DMS114 treated with DMSO at 0.1 percent for 48 hours (cell line): Measurements from ENCODE around the gene ARFGAP3.

Experiments used
- DNase-seq: peaks from one replicate; lab custom pipeline; 2025; ENCODE audit not compliant: unreplicated experiment; lab: John Stamatoyannopoulos, UW

ARFGAP3 gene

DNA sequence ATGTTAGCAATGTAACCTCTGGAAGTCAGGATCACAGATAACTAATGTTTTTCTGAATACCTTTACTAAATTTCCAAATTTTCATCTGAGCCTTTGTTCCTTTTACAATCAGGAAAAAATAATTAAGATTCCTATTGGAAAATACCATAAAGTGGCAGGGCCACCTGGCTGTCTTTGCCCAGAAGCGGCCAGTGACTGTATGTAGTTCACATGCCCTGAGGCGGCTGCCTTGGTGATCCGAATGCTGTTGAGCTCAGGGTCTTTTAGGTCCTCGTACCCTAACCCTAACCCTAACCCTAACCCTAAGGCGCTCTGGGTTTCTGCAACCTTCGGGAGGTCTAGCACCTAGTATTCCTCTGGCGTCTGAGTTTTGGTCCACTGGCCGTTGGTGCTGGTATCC lies 8.5 kb upstream of the ARFGAP3 start:
- DNase-seq = no peak

DNA sequence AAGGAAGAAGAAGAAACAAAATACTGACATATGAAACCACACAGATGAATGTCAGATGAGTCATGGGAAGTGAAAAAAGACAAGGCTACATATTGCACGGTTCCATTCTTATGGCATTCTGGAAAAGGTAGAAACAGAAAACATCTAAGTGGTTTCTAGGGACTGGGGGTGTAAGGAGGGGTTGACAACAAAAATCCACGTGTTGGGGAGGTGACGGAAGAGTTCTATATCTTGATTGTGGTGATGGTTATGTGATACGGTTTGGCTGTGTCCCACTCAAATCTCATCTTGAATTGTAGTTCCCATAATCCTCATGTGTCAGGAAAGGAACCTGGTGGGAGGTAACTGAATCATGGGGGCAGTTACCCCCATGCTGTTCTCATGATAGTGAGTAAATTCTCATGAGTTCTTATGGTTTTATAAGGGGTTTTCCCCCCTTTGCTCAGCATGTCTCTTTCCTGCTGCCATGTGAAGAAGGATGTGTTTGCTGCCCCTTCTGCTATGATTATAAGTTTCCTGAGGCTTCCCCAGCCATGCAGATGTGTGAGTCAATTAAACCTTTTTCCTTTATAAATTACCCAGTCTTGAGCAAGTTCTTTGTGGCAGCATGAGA lies 6.4 kb upstream of the ARFGAP3 start:
- DNase-seq = no peak

DNA sequence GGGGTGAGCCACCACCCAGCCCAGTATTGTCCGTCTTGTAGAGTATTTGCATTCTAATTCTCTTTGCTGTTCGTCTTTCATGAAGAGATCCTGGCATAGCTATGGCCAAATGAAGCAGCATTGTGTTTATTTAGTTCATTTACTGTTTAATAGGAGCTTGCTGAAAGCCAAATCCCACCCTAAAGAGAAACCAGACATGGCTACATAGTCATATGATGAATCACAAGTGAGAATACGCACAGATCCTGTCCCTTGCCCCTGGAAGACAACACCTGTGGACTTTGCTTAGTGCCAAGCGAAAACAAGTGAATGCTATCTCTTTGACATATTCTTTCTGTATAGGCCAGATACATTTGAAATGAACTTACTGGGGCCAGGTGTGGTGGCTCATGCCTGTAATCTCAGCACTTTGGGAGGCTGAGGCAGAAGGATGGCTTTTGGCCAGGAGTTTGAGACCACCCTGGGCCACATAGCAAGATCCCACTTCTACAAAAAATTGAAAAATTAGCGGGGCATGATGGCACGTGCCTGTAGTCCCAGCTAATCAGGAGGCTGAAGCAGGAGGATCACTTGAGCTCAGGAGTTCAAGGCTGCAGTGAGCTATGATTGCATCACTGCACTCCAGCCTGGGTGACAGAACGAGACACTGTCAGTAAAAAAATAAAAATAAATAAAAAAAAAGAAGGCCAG lies 5.1 kb upstream of the ARFGAP3 start:
- no peak for DNase-seq

DNA sequence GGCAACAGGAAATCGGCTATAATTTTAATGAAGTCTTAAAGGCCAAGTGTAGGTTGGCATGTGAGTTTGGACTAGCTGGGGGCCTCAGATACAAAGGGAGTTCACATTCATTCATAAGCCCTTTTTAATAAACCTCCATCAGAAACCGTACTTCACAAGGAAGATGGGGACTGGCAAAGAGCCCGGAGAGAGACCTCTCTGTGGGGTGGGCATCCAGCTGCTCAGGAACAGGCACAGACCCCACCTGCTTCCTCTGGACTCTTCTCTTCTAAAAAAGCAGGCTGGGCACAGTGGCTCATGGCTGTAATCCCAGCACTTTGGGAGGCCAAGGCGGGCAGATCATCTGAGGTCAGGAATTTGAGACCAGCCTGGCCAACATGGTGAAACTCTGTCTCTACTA lies 3.9 kb upstream of the ARFGAP3 start:
- DNase-seq = no peak

DNA sequence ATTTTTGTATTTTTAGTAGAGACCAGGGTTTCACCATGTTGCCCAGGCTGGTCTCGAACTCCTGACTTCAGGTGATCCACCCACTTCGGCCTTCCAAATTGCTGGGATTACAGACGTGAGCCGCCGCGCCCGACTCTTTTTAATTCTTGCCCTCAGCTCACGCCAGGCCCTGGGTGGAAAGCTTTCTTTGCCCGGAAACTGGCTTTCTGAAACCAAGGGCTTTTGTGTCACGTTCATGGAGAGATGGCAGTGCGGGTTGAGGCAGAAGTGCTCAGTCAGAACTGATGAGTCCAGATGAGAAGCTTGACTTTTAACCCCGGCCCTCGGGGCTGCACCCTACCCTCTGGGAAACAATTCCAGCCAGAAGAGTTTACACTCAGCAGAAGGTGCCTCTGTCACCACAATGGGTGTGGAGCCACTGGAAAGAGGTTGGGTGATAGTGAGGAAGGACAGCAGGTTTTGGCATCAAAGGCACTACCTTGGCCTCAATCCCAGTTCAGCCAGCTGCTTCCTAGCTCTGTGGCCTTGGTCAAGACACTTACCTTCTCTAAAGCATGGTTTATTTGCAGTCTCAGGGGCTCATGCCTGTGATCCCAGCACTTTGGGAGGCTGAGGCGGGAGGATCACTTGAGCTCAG lies 890 bp upstream of the ARFGAP3 start:
- DNase-seq = no peak

DNA sequence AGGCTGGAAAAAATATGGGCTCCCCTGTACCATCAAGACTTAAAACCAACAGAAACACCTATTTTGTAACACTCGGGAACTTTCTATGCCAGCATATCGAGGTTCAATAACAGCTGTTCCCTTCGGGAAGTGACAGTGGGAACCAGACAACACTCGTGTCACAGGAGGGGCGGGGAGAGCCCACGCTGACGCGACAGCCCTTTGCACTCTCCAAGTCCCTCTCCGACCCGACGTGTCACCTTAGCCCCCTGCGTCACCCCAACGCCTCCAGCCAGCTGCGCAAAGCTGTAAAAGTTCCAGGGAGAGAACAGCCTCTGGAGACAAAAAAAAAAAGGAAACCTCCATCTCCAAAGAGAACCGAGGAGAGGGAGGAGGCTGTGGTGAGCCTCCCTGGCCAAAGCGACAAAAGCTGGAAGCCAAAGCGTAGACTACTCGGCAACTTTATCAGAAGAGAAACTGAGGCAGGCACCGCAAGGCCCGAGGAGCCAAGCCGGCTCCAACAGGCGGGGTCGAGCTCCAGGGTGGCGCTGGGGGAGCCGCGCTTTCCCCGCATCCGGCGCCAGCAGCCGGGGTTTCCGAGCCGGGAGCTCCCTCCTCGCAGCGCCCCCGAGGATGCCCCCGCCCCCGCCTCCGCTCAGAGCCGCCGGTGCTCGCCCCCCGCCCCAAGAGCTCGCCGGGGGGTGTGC lies 751 bp downstream of the ARFGAP3 start:
- DNase-seq = no peak

DNA sequence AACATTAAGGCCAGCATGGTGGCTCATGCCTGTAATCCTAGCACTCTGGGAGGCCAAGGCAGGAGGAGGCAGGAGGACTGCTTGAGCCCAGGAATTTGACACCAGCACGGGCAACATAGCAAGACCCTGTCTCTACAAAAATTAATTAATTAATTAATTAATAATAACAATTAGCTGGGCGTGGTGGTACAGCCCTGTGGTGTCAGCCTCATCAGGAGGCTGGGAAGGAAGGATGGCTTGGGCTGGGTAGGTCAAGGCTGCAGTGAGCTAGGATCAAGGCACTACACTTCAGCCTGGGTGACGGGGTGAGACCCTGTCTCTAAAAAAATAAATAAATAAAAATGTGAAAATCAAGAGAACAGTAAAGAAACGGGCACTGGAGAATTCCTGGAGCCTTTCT lies 1.4 kb downstream of the ARFGAP3 start:
- DNase-seq = no peak

DNA sequence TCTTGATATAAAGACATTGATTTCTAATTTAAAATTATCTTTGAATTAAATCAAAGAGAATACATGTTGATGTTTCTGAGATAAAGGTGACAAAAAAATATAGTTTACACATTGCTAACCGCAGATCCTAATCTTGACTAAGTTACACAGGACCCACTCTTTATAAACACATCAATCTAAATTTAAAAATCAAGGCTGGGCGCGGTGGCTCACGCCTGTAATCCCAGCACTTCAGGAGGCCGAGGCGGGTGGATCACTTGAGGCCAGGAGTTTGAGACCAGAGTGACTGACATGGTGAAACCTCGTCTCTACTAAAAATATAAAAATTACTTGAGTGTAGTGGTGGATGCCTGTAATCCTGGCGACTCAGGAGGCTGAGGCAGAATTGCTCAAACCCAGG lies 1.9 kb downstream of the ARFGAP3 start:
- DNase-seq = no peak

DNA sequence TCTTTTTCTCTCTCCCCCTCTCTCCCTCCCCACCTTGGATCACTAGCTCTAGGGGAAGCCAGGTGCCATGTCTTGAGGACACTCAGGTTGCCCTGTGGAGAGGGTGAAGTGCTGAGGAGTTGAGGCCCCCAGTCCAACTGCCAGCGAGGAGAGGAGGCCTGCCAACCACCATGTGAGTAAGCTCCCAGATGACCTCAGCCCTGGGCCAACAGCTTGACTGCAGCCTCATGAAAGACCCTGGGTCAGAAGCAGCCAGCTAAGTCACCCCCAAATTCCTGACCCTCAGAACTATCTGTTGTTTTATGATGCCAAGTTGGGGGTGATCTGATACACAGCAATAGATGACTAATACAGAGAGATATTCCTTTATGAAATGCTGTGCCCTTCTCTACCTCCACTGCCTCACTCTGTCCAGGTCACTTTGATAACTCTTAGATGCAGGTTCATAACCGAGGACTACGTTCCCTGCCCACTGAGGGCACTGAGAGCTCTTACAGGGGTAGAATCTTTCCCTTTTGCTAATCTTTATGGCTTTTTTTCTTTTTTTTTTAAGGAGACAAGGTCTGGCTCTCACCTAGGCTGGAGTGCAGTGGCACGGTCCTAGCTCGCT lies 8.0 kb downstream of the ARFGAP3 start:
- DNase-seq = no peak

DNA sequence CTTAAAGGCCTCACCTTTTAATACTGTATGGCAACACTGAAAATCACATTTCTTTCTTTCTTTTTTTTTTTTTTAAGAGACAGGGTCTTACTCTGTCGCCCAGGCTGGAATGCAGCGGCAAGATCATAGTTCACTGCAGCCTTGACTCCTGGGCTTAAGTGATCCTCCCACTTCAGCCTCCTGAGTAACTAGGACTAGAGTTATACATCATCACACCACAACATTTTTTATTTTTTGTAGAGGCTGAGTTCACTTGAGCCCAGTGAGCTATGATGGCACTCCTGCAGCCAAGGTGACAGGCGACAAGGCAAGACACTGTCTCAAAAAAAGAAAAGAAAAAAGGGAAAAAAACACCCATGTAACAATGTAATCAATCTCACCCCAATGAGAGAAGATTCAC lies 10.0 kb downstream of the ARFGAP3 start:
- no peak for DNase-seq

DNA sequence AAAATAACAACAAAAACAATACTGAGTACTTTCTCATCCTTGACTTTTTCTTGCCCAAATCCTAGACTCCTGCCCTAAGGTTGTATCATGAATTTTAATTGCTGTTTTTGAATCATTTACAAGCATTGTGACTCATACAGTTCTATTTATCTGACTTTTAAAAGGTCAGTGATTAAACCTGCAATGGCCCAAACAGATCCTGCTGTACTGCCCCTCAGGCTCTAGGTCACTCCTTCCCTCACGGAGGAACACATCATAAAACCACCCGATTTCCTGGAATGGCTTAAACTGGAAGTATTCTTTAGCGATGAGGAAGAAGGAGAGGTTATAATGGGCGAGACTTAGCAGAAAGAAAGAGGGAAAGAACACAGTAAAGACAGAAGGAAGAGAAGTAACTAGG lies 12.3 kb downstream of the ARFGAP3 start:
- DNase-seq = no peak

DNA sequence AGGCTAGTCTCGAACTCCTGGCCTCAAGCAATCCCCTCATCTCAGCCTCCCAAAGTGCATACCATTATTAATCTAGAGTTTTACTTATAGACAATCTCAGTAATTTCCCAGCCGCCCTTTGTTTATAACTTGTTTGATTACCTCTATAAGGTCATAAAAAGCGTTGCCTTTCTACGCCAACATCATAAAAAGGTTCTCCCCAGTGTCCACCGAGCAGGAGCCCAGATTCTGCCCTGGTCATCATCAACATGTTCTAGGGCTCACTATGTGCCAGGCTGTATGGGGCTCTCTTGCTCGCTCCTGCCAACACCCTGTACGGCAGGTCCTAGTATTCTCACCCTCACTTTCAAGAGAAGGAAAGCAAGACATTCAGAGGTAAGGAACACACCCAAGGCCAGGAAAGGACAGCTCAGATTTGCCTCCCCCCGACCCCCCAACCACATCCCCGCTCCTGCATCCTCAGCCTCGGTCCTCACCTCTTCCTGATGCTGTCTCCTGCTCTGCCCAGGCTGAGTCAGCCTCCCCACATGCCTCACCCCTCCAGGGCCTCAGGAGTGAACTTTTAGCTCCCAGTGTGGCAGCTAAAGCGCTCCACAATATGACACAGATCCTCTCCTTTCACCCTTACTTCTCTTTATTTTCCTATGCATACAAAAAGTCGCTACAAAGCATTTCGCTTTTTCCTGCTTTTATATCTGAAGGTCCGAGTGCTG lies 14.3 kb downstream of the ARFGAP3 start:
- DNase-seq = no peak

DNA sequence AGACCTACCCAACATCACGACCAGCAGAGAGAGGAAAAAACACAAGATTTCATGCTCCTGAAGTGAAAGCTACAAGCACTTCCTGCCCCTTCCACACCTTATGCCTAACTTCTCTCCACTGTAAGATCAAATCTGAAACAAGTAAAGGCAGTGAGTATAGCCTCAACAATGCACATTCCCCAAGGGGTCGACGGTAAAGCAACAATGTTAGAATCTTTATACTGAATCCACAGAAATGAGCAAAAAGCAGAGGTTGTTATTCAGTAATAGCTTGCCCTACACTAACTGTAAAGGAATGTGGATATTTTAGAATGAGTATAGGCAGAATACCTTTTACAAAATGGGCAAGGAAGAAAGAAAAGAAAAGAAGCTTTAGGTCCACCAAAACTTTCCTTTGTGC lies 15.6 kb downstream of the ARFGAP3 start:
- no peak for DNase-seq

DNA sequence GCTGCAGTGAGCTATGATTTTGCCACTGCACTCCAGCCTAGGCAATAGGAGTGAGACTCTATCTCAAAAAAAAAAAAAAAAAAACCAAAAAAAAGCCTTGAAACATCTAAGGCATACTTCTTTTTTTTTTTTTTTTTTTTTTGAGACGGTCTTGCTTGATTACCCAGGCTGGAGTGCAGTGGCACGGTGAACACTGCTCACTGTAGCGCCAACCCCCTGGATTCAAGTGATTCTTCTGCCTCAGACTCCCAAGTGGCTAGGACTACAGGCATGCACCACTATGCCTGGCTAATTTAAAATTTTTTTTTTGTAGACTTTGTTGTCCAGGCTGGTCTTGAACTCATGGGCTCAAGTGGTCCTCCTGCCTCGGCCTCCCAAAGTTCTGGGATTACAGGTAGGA lies 19.5 kb downstream of the ARFGAP3 start:
- no peak for DNase-seq

DNA sequence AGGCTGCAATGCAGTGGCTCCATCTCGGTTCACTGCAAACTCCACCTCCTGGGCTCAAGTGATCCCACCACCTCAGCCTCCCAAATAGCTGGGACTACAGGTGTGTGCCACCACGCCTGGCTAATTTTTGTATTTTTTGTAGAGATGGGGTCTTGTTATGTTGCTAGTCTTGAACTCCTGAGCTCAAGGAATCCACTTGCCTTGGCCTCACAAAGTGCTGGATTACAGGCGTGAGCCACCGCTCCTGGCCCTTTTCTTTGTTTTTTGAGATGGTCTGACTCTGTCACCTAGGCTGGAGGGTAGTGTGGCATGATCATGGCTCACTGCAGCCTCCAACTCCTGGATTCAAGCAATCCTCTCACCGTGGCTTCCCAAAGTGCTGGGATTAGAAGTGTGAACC lies 21.0 kb downstream of the ARFGAP3 start:
- no peak for DNase-seq

DNA sequence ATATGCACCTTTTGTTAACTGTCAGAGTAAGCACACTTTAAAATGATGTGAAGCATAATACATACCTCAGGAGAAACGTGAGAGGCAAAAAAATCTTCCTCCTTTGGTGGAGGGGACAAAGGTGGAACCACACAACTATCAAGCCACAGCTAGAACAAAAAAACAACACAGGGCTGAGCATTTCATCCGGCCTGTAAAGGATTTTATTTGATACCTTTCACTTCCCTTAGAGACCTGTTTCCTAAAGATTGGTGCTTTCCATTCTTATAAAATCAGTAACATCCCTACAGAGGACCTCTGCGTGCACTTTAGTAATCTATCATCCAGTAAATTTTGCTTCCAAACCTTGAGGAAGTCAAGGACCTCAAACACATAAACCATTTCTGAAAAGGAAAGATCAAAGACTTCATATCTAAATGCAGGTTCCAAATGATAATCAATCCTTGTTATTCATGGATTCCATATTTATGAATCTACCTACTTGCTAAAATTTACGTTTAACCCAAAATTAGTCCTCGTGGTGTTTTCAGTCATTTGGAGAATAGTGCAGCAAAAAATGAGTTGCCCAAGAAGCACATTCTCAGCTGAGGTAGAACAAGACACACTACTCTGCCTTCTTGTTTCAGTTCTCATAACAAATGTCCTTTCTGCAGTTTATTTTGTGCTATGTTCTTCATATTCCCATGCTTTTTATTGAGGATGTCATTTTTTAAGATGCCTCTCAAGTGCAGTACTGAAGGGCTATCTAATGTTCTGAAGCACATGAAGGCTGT lies 22.7 kb downstream of the ARFGAP3 start:
- DNase-seq = no peak

DNA sequence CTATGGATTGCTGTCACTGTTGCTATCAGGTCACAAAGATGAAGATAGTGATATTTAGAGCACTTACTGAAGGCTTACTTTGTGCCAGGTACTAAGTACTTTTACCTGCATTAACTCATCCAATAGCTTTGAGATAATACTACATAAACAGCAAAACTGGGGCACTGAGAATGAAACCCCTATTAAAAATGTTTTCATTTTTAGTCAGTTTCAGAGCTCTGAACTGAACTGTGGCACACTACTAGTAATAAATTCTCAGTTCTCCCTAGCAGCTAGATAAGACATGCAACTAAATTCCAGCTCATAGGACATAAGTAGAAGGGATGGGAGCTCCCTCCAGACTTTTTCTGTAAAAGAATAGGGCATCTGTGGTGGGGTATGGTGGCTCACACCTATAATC lies 24.0 kb downstream of the ARFGAP3 start:
- DNase-seq = no peak

DNA sequence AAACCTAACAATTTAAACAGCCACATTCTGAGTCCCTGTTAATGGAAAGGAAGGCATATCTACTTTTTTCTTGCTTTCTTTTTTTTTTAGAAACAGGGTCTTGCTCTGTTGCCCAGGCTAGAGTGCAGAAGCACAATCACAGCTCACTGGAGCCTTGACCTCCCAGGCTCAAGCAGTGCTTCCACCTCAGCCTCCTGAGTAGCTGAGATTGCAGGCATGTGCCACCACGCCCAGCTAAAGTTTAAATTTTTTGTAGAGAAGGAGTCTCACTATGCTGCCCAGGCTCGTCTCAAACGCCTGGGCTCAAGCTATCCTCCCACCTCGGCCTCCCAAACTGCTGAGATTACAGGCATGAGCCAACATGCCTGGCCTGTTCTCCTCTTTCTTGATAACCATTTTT lies 25.4 kb downstream of the ARFGAP3 start:
- DNase-seq = no peak

DNA sequence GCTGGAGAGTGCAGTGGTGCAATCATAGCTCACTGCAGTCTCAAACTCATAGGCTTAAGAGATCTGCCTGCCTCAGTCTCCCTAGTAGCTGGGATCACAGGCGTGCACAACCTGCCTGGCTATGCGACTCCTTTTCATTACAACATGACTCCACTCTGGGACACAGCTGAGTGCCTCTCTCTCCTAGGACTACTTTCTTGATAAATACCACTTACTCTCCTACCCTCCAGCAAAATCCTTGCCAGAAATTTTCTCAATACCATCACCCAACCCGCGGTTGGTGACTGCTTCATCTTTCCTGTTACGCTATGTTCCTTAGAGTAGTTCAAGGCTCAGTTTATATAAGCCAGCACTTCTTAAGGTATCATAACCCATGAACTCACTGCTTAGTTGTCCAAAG lies 26.9 kb downstream of the ARFGAP3 start:
- no peak for DNase-seq

DNA sequence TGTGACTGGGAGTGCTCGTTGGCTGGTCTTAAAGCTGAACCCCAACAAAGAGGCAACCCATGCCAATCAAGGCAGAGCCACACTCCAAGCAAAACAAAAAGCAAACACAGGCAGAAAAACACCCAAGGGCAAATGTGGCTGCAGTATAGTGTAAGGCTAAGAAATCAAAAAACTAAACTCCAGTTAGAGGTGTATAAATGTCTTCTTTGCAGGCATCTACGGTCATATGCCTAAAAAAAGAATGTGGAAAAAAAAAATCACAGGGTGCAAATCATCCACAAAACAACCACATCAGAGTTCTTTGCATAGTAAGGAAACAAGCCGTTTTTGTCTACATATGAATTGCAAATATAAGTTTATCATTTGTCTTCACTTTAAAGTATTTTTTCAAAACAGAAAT lies 27.8 kb downstream of the ARFGAP3 start:
- DNase-seq = no peak
